ENCODE measurements around the gene KDM4D.

KDM4D gene

DNA sequence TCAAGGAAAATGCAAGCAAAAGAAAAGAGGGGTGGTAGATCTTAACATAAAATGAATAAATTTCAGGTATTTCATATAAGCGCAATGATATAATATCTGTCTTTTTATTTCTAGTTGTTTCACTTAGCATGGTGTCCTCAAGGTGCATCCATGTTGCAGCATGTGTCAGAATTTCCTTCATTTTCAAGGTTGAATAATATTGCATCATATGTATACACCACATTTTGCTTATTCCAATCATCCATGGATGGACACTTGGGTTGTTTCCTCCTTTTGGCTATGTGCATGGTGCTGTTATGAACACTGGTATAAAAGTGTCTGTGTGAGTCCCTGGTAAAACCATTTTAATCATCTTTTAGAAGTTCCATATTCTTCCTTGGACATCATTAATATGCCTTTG is 68.7 kb downstream of the KDM4D start:
- TF ChIP-seq, protein P1, sequence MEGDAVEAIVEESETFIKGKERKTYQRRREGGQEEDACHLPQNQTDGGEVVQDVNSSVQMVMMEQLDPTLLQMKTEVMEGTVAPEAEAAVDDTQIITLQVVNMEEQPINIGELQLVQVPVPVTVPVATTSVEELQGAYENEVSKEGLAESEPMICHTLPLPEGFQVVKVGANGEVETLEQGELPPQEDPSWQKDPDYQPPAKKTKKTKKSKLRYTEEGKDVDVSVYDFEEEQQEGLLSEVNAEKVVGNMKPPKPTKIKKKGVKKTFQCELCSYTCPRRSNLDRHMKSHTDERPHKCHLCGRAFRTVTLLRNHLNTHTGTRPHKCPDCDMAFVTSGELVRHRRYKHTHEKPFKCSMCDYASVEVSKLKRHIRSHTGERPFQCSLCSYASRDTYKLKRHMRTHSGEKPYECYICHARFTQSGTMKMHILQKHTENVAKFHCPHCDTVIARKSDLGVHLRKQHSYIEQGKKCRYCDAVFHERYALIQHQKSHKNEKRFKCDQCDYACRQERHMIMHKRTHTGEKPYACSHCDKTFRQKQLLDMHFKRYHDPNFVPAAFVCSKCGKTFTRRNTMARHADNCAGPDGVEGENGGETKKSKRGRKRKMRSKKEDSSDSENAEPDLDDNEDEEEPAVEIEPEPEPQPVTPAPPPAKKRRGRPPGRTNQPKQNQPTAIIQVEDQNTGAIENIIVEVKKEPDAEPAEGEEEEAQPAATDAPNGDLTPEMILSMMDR (IDR thresholded peaks at IDR 0.05; ENCODE audit: control insufficient read depth, insufficient read depth, low read depth, low read length, missing control alignments), result no peak
- H3K4me3 ChIP-seq (ENCODE audit: control insufficient read depth, low read depth, low read length), result no peak overlapping the region
- no peak for DNase-seq (ENCODE audit: low read depth)

DNA sequence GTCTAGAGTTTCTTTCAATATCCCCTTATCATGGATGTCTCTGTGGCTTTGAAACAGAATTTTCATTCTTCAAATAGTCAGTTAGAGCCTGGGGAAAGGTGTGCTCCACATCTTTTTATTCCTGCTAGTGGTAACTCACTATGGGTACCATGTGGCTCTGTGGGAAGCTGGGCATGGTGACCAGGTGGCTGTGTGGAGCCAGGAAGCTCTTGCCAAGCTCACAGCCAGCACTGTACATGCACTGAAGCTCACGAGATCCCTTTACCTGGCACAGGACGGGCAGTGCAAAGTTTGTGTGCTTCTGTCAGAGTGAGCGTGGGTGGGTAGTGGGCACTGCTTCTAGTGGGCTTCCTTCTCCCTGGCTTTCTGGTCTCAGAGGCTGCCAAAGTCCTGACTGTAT is 69.4 kb downstream of the KDM4D start:
- TF ChIP-seq, protein P1 (IDR thresholded peaks at IDR 0.05; ENCODE audit: control insufficient read depth, insufficient read depth, low read depth, low read length, missing control alignments), result no peak
- DNase-seq (ENCODE audit: low read depth), result no peak

DNA sequence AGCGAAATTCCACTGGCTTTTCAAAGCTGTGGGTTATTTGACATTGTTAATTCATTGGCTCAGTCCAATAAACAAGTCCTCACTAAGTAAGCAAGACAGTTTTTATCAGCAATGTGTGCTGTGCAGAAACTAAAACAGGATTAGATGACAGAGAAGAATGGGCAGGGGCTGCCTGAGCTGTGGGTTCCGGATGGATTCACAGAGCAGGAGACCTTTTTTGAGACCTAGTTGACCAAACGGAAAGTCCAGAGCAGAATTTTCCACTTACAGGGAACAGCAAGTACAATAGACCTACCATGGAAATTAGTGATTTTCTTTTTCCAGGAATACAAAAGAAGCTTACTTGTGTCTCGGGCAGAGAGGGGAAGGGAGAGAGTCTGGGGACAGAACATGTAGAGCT is 70.5 kb downstream of the KDM4D start:
- DNase-seq (ENCODE audit: low read depth), result no peak
- TF ChIP-seq, protein P1 (IDR thresholded peaks at IDR 0.05; ENCODE audit: control insufficient read depth, insufficient read depth, low read depth, low read length, missing control alignments), result no peak

More for the DNA sequence above, 69.4 kb downstream of the KDM4D start:
- H3K4me3 ChIP-seq (ENCODE audit: control insufficient read depth, low read depth, low read length), result no peak overlapping the region

DNA sequence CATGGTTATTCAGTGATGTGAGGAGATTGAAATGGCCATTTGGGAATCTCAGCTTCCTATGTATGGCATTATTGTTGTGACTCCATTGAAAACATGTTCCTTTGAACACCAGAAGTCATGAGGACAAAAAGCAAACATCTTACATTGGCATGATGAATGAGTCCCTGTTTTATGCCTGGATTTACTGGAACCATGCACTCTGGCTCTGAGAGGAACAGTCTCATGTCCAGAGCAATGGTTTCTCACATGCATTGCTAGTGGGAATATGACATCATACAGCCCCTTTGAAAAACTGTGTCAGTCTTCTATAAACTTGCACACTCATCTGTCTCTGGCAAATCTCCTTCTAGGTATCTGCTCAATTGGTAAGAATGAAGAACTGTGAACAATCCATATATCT is 72.3 kb downstream of the KDM4D start:
- DNase-seq (ENCODE audit: low read depth), result no peak
- no peak overlapping the region for H3K4me3 ChIP-seq (ENCODE audit: control insufficient read depth, low read depth, low read length)
- TF ChIP-seq, protein P1 (IDR thresholded peaks at IDR 0.05; ENCODE audit: control insufficient read depth, insufficient read depth, low read depth, low read length, missing control alignments), result no peak

More for the DNA sequence above, 70.5 kb downstream of the KDM4D start:
- H3K4me3 ChIP-seq (ENCODE audit: control insufficient read depth, low read depth, low read length), result no peak overlapping the region

Measured in AG09309 (cell line).